ENCODE data around the gene THRB.

DNA sequence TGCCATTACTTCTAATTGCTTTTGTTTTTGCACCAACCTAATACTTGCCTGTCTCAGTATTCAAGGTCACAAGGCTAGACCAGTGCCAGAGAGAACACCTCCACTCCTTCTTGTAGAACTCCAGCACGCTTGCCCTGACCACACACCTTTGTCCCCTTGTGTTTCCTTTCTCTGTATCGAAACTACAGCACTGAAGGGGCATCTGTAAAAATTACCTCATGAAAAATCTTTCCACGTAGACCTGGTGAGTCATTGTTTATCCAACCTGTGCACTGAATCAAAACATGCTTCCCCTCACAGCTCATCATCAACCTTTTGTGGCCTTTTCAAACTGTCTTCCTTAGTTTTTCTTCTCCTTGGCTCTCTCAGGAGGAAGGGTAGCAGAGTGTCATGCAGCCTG lies 259.5 kb downstream of the THRB start:
- TF ChIP-seq POLR2AphosphoS5 (IDR thresholded peaks at IDR 0.05) (no peak), POLR2A (IDR thresholded peaks at IDR 0.05) (no peak)
- TF ChIP-seq, protein P1, sequence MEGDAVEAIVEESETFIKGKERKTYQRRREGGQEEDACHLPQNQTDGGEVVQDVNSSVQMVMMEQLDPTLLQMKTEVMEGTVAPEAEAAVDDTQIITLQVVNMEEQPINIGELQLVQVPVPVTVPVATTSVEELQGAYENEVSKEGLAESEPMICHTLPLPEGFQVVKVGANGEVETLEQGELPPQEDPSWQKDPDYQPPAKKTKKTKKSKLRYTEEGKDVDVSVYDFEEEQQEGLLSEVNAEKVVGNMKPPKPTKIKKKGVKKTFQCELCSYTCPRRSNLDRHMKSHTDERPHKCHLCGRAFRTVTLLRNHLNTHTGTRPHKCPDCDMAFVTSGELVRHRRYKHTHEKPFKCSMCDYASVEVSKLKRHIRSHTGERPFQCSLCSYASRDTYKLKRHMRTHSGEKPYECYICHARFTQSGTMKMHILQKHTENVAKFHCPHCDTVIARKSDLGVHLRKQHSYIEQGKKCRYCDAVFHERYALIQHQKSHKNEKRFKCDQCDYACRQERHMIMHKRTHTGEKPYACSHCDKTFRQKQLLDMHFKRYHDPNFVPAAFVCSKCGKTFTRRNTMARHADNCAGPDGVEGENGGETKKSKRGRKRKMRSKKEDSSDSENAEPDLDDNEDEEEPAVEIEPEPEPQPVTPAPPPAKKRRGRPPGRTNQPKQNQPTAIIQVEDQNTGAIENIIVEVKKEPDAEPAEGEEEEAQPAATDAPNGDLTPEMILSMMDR (IDR thresholded peaks at IDR 0.05) = no peak
